Activated CD4-positive, alpha-beta T cell treated with anti-CD3 and anti-CD28 coated beads for 36 hours (primary cell): Measurements from ENCODE around the gene LRIF1. TPM values are rescaled to one million over a fixed set of nuclear protein-coding genes. Genes with fewer than 3 reads are reported as not detected.
"Not testable (repeated sequence)": the region's sequence is repeated elsewhere in the genome, so short reads cannot be mapped to it uniquely, and the experiment has no call there.

Experiments
- ATAC-seq: fragments of 200-7000 bp; cut with Tn5 transposase; one replicate; pipeline ENCODE4 v1.10.0; 2021; ENCODE audit warnings: mild to moderate bottlenecking, moderate library complexity
- CTCF ChIA-PET: fragments of 350-600 bp; sonication (Branson Sonifier 250); formaldehyde crosslinking; loops from one replicate; lab custom pipeline; 2021; ENCODE audit warnings: antibody characterized with exemption; lab: Charles Lee
- POLR2A ChIA-PET: fragments of 350-600 bp; sonication (Branson Sonifier 250); formaldehyde crosslinking; loops from one replicate; lab custom pipeline; 2021; ENCODE audit warnings: antibody characterized with exemption, inconsistent platforms; lab: Charles Lee
- DNase-seq: peaks from one replicate; pipeline ENCODE4 v3.0.0-alpha.2; 2020
- H3K27ac Mint-ChIP-seq: one replicate; pipeline ENCODE4 v1.8.0; 2021; ENCODE audit warnings: mixed read lengths
- H3K27me3 Mint-ChIP-seq: one replicate; pipeline ENCODE4 v1.8.0; 2021; ENCODE audit warnings: mixed read lengths
- H3K36me3 Mint-ChIP-seq: one replicate; pipeline ENCODE4 v1.8.0; 2021; ENCODE audit warnings: low read depth, mixed read lengths
- H3K4me1 Mint-ChIP-seq: one replicate; pipeline ENCODE4 v1.8.0; 2021; ENCODE audit warnings: mixed read lengths
- H3K4me3 Mint-ChIP-seq: one replicate; pipeline ENCODE4 v1.8.0; 2021; ENCODE audit warnings: mild to moderate bottlenecking, moderate library complexity, mixed read lengths
- H3K9me3 Mint-ChIP-seq: one replicate; pipeline ENCODE4 v1.8.0; 2021; ENCODE audit warnings: low read depth, mixed read lengths
- intact Hi-C, 2 experiments: fragments of 100-400 bp; cut with DNase I in 1 of 2; cut with micrococcal nuclease in 1 of 2; formaldehyde crosslinking; loops; one replicate each; pipeline versions ENCODE4 v1.14.2 to v1.15.1; 2022 to 2024; cut with DNase I, micrococcal nuclease
- total RNA-seq, 2 experiments: library from RNA; stranded (reverse); gene quantifications; one replicate each; pipeline ENCODE4 v1.2.3, GENCODE V29; 2021

The LRIF1 gene
- total RNA-seq, 2 experiments from 2014 or later = 15.1 to 15.4 TPM

DNA sequence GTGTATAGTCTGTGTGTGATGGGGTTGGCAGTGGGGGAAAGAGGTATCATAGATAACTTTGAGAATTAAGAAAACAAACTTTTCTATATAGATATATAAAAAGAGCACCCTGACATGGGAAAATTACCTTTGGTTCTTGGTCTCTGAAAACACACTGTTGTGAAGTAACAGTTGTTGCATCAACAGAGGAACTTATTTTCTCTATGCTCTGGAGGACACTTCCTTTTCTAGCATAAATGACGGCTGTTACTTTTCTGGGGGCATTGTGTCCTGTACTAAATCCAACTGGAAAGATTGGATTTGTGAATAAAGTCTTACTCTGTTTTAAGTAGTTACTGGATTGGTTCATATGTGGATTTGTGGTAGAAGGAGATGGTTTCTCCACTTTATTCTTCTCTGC, 12.6 kb downstream of the LRIF1 start:
- POLR2A ChIA-PET = no interaction called here
- ATAC-seq = no peak
- intact Hi-C loops = no loop called here
- DNase-seq = no peak
- H3K4me1 Mint-ChIP-seq = peaks cover 6% of the 10 kb centered on the region
- no peak overlapping the region for H3K27ac Mint-ChIP-seq
- H3K4me3 Mint-ChIP-seq = no peak overlapping the region
- no peaks in the 10 kb centered on the region for H3K27me3 Mint-ChIP-seq
- peaks cover 64% of the 10 kb centered on the region for H3K36me3 Mint-ChIP-seq
- peaks cover 16% of the 10 kb centered on the region for H3K9me3 Mint-ChIP-seq
- CTCF ChIA-PET = no interaction called here

DNA sequence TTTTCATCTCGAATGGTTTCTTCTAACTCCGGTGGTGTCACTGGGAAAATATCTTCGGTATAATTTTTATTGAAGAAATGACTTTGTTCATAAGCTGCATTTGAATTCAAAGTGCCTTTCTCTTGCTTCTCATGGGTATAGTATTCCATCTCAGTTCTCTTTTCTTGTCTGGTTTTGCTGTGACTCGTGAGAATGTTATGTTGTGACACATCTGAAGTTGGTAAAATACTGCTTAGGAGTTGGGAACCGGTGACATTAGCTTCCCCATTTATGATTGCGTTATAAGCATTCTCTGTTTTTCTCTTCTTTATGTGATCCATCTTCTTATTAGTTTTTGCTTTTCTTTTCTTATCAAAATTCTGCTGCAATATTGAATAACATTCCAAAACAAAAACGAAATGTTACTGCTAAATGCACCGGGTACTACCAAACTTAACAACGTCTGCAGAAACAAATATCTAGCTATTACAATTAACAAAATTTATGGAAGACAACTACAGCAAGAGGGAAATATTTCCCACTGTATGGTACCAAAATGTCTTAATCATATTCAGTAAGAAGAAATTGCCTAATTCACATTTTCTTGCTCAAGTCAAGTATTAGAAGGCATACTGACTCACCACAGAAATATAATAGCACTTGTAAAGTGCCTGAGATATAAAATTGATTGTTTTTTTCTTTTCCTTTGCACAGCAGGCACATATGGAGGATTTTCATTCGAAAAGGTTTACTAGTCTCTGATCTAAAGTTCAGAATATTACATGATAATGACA, 15.5 kb downstream of the LRIF1 start:
- POLR2A ChIA-PET = interaction anchor here (0.7 kb wide), 2 partner anchors 16 to 176 kb away, joined by 3 read pairs; partner anchors contain the start of gene LRIF1
- CTCF ChIA-PET = interaction anchor here (1.0 to 1.4 kb wide), 2 partner anchors 10 to 100 kb away, joined by 3 to 6 read pairs; no protein-coding TSS in a partner anchor
- Mint-ChIP-seq H3K4me1 (peaks cover 6% of the 10 kb centered on the region), H3K27me3 (no peaks in the 10 kb centered on the region), H3K9me3 (peaks cover 13% of the 10 kb centered on the region), H3K36me3 (peaks cover 65% of the 10 kb centered on the region), H3K4me3 (no peak overlapping the region), H3K27ac (no peak overlapping the region)
- intact Hi-C loops = no loop called here
- DNase-seq = no peak
- ATAC-seq = no peak

DNA sequence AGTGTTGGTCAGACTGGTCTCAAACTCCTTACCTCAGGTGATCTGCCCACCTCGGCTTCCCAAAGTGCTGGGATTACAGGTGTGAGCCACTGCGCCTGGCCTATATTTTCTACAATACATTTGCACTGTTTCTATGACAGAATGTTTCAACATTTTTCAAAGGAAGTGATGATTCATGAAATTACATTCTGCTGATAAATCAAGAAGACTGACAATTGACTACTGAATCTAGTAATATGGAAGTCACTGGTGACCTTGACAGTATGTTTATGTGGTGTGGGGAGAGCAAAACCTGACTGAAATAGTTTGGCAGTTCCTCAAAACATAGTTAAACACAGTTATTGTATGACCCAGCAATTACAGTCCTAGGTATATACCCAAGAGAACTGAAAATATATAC, 18.1 kb downstream of the LRIF1 start:
- Mint-ChIP-seq H3K27ac (no peak overlapping the region), H3K36me3 (peaks cover 43% of the 10 kb centered on the region), H3K27me3 (no peaks in the 10 kb centered on the region), H3K9me3 (peaks cover 4% of the 10 kb centered on the region), H3K4me3 (no peak overlapping the region), H3K4me1 (peaks cover 3% of the 10 kb centered on the region)
- ATAC-seq (no peak), DNase-seq (no peak)
- ChIA-PET CTCF (interaction anchor here (0.9 kb wide), 1 partner anchor 49 kb away, joined by 3 read pairs; no protein-coding TSS in a partner anchor), POLR2A (no interaction called here)
- intact Hi-C loops = loop anchor here in 1 of 2 experiments (1.0 kb wide), 1 partner anchor 13 kb away; no protein-coding TSS in a partner anchor

DNA sequence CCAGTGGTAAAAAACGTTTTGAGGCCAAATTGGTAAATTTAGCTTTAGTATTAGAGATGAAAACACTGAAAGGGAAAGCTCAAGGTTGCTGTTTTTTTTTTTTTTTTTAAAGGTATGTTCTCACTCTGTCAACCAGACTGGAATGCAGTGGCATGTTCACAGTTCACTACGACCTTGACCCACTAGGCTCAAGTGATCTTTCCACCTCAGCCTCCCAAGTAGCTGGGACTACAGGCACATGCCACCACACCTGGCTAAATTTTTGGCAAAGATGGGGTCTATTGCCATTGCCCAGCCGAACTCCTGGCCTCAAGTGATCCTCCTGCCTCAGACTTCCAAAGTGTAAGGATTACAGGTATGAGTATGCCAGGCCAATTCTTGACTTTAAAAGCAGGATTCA, 18.9 kb downstream of the LRIF1 start:
- ChIA-PET CTCF (interaction anchor here (0.6 to 0.9 kb wide), 4 partner anchors 14 to 133 kb away, joined by 3 read pairs; no protein-coding TSS in a partner anchor), POLR2A (no interaction called here)
- intact Hi-C loops = no loop called here
- Mint-ChIP-seq H3K27ac (no peak overlapping the region), H3K4me1 (no peaks in the 10 kb centered on the region), H3K4me3 (no peak overlapping the region), H3K9me3 (peaks cover 2% of the 10 kb centered on the region), H3K27me3 (no peaks in the 10 kb centered on the region), H3K36me3 (peaks cover 35% of the 10 kb centered on the region)
- ATAC-seq (no peak), DNase-seq (no peak)

DNA sequence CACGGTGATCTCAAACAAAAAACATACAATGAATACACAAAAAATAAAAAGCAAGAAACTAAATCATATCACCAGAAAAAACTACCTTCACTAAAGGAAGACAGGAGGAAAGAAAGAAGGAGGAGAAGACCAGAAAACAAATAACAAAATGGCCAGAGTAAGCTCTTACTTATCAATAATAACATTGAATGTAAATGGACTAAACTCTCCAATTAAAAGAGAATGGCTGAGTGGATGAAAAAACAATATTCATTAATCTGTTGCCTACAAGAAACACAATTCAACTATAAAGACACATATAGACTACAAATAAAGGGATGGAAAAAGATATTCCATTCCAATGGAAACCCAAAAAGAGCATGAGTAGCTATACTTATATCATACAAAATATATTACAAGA, 27.2 kb downstream of the LRIF1 start:
- CTCF ChIA-PET = no interaction called here
- no peaks in the 10 kb centered on the region for H3K27me3 Mint-ChIP-seq
- H3K4me1 Mint-ChIP-seq = no peaks in the 10 kb centered on the region
- H3K36me3 Mint-ChIP-seq = peaks cover 9% of the 10 kb centered on the region
- POLR2A ChIA-PET = no interaction called here
- H3K27ac Mint-ChIP-seq = no peak overlapping the region
- no peak overlapping the region for H3K4me3 Mint-ChIP-seq
- intact Hi-C loops = no loop called here
- peaks cover 23% of the 10 kb centered on the region for H3K9me3 Mint-ChIP-seq
- ATAC-seq = no peak
- no peak for DNase-seq

DNA sequence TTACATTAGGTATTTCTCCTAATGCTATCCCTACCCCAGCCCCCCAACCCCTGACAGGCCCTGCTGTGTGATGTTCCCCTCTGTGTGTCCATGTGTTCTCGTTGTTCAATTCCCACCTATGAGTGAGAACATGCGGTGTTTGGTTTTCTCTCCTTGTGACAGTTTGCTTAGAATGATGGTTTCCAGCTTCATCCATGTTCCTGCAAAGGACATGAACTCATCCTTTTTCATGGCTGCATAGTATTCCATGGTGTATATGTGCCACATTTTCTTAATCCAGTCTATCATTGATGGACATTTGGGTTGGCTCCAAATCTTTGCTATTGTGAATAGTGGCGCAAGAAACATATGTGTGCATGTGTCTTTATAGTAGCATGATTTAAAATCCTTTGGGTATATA, 32.6 kb downstream of the LRIF1 start:
- ATAC-seq, H3K27ac Mint-ChIP-seq, POLR2A ChIA-PET, intact Hi-C loops, CTCF ChIA-PET, H3K27me3 Mint-ChIP-seq, H3K36me3 Mint-ChIP-seq, H3K4me3 Mint-ChIP-seq, H3K4me1 Mint-ChIP-seq, DNase-seq: not testable (repeated sequence)
- peaks cover 19% of the 10 kb centered on the region for H3K9me3 Mint-ChIP-seq

DNA sequence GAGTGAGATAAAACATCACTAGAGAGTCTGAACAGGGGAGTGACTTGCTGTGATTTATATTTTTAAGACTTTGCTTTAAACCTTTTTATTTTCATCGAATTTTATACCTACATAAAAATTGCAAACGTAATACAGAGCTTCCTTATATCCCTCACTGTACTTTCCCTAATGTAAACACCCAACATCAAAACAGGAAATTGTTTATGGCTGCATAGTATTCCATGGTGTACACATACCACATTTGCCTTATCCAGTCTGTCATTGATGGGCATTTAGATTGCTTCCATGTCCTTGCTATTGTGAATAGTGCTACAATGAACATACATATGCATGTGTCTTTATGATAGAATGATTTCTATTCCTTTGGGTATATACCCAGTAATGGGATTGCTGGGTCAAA, 34.8 kb downstream of the LRIF1 start:
- Mint-ChIP-seq H3K27me3 (no peaks in the 10 kb centered on the region), H3K4me3 (no peak overlapping the region), H3K27ac (no peak overlapping the region), H3K9me3 (peaks cover 14% of the 10 kb centered on the region), H3K4me1 (no peaks in the 10 kb centered on the region), H3K36me3 (peaks cover 4% of the 10 kb centered on the region)
- ChIA-PET CTCF (no interaction called here), POLR2A (no interaction called here)
- ATAC-seq (no peak), DNase-seq (no peak)
- intact Hi-C loops = no loop called here

DNA sequence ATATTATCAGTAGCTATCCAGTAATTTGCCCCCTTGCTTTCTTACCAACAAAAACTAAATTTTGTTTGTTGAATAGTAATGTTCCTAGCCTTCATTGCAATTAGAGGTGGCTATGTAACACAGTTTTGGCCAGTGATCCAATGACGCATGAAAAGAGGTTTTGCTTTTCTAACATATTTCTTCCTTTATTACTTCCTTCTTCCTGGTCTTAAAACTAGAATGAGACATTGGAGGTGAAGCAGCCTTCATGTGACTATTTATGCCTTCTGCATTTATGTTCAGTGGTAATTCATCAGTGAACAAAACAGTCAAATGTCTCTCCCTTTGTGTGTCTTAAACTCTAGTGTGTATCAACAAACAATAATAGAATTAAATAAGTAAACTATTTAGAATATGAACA, 35.5 kb downstream of the LRIF1 start:
- Mint-ChIP-seq H3K27ac (no peak overlapping the region), H3K4me3 (no peak overlapping the region), H3K9me3 (peaks cover 14% of the 10 kb centered on the region), H3K4me1 (no peaks in the 10 kb centered on the region), H3K36me3 (peaks cover 4% of the 10 kb centered on the region), H3K27me3 (no peaks in the 10 kb centered on the region)
- DNase-seq (no peak), ATAC-seq (no peak)
- intact Hi-C loops = no loop called here
- ChIA-PET CTCF (no interaction called here), POLR2A (no interaction called here)

DNA sequence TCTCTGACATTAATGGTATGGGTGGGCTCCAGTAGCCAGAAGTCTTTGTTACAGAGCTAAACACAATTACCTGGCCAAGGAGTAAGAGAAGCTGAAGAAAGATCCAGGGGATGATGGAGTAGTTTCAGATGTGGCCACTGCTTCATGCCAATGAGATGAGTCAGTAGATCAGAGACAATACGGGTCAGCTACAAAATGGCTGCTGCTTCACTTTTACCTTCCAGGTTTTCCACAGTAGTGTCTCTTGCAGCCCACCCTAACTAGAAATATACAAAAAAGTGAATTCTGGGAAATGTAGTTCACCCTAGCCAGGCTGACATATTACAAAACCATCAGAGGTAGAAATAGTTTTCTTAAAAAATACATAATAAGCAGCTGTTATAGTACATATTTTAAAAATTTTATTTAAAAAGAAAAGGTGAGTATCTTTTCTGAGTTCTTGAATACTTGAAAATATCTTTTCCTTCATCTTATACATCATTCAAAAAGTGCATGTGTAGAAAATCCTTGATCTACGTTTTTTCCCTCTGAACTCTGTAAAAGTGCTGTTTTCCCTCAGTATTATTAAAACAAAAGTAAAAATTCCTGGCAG, 36.1 kb downstream of the LRIF1 start:
- Mint-ChIP-seq H3K27me3 (no peaks in the 10 kb centered on the region), H3K4me1 (no peaks in the 10 kb centered on the region), H3K4me3 (no peak overlapping the region), H3K27ac (no peak overlapping the region), H3K36me3 (peaks cover 4% of the 10 kb centered on the region), H3K9me3 (peaks cover 14% of the 10 kb centered on the region)
- intact Hi-C loops = no loop called here
- CTCF ChIA-PET = no interaction called here
- POLR2A ChIA-PET = no interaction called here
- DNase-seq = no peak
- ATAC-seq = no peak

DNA sequence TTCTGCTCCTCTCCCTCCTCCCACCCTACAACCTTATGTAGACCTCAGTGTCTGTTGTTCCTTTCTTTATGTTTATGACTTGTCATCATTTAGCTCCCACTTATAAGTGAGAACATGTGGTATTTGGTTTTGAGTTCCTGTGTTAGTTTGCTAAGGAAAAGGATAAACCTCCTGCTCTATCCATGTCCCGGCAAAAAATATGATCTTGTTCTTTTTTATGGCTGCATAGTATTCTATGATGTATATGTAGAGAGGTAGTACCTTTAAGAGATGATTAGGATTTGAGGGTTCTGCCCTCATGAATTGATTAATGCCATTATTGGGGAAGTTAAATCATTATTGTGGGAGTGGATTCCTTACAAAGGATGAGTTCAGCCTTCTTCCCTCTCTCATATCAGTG, 41.8 kb downstream of the LRIF1 start:
- ATAC-seq (no peak), DNase-seq (no peak)
- Mint-ChIP-seq H3K4me1 (peaks cover 3% of the 10 kb centered on the region), H3K27me3 (no peaks in the 10 kb centered on the region), H3K36me3 (peaks cover 2% of the 10 kb centered on the region), H3K4me3 (no peak overlapping the region), H3K9me3 (peaks cover 7% of the 10 kb centered on the region), H3K27ac (no peak overlapping the region)
- ChIA-PET POLR2A (no interaction called here), CTCF (no interaction called here)
- intact Hi-C loops = no loop called here

DNA sequence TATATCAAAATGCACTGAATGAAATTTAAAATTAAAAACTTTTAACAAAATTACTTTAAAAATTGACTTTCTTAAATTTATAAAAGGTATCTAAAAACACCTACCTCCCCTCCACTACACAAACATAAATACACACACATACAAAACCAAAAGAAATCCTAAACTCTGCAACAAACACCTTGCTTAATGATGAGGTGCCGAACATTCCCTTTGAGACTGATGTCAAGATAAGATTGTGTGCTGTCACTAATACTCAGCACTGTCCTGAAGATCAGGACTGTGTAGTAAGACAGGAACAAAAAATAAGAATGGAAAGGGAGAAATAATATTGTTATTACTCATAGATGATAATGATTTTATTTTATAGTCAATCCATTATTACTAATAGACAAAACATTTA, 45.7 kb downstream of the LRIF1 start:
- H3K9me3 Mint-ChIP-seq = peaks cover 7% of the 10 kb centered on the region
- no peaks in the 10 kb centered on the region for H3K27me3 Mint-ChIP-seq
- ATAC-seq = no peak
- CTCF ChIA-PET = no interaction called here
- H3K36me3 Mint-ChIP-seq = peaks cover 2% of the 10 kb centered on the region
- POLR2A ChIA-PET = no interaction called here
- no peak overlapping the region for H3K27ac Mint-ChIP-seq
- peaks cover 11% of the 10 kb centered on the region for H3K4me1 Mint-ChIP-seq
- no peak overlapping the region for H3K4me3 Mint-ChIP-seq
- DNase-seq = no peak
- intact Hi-C loops = loop anchor here in 1 of 2 experiments (5.0 kb wide), 1 partner anchor 44 kb away; the partner anchor contains the start of gene LRIF1
